ENCODE results near the gene GNAI2.
"Not testable (repeated sequence)": the region's sequence is repeated elsewhere in the genome, so short reads cannot be mapped to it uniquely, and the experiment has no call there.

The GNAI2 gene

GRCh38 chr3:50266017-50266416, 30.0 kb downstream of the GNAI2 start:
- no peak for DNase-seq

- no peak for DNase-seq
These were observed 30.8 kb downstream of the GNAI2 start for GRCh38 chr3:50266836-50267235.

- DNase-seq, result peak in 2 of 3 experiments; percentile 25 to 38
These were observed 31.4 kb downstream of the GNAI2 start for GRCh38 chr3:50267280-50267913.

GRCh38 chr3:50268276-50268675, 32.3 kb downstream of the GNAI2 start:
- DNase-seq, result no peak

- DNase-seq, result peak in 2 of 3 experiments; percentile 14 to 20
These were observed 32.9 kb downstream of the GNAI2 start, which contains the start of gene SEMA3B for GRCh38 chr3:50268703-50269451. Gene SEMA3B, plus strand, starts transcription at chr3:50269147. Its CDS starts 94 bp downstream, at chr3:50269241.

- no peak for DNase-seq
These were observed 33.5 kb downstream of the GNAI2 start for GRCh38 chr3:50269460-50269859.

GRCh38 chr3:50269977-50270413, 34.0 kb downstream of the GNAI2 start:
- DNase-seq, result no peak

- no peak for DNase-seq
These were observed 34.6 kb downstream of the GNAI2 start for GRCh38 chr3:50270422-50271224.

GRCh38 chr3:50271314-50271936, 35.4 kb downstream of the GNAI2 start:
- no peak for DNase-seq

GRCh38 chr3:50272538-50272910, 36.5 kb downstream of the GNAI2 start:
- not testable (repeated sequence) for DNase-seq

GRCh38 chr3:50272911-50273688, 37.1 kb downstream of the GNAI2 start:
- peak; percentile 62 to 81 (median 68) for DNase-seq

- no peak for DNase-seq
These were observed 37.7 kb downstream of the GNAI2 start for GRCh38 chr3:50273689-50274065.

- peak in 2 of 3 experiments; percentile 11 to 46 for DNase-seq
These were observed 38.5 kb downstream of the GNAI2 start for GRCh38 chr3:50274371-50275104.

- no peak for DNase-seq
These were observed 39.4 kb downstream of the GNAI2 start for GRCh38 chr3:50275141-50275995.

GRCh38 chr3:50275996-50276761, 40.2 kb downstream of the GNAI2 start:
- DNase-seq, result no peak

- DNase-seq, result no peak
These were observed 40.7 kb downstream of the GNAI2 start for GRCh38 chr3:50276762-50277101.

- DNase-seq, result no peak
These were observed 42.3 kb downstream of the GNAI2 start for GRCh38 chr3:50278123-50278879.

GRCh38 chr3:50278880-50279224, 42.8 kb downstream of the GNAI2 start, which contains the start of gene LSMEM2:
Gene LSMEM2, plus strand, starts transcription at chr3:50279087. Its CDS starts 27 bp downstream, at chr3:50279114.
- no peak for DNase-seq
